DOHH2 (cell line): Measurements from ENCODE around the gene PCDHB6.
"Not testable (repeated sequence)": the region's sequence is repeated elsewhere in the genome, so short reads cannot be mapped to it uniquely, and the experiment has no call there.

ENCODE experiments used
- CTCF ChIP-seq: fragments of 200-600 bp; sonication (generic); IDR thresholded peaks from one replicate; pipeline ENCODE4 v1.5.1; 2014; ENCODE audit warnings: antibody characterized with exemption, mild to moderate bottlenecking, low read depth, low read length; ENCODE audit not compliant: poor library complexity, severe bottlenecking
- EZH2phosphoT487 ChIP-seq: fragments of 200-600 bp; sonication (generic); IDR thresholded peaks from 2 replicates; pipeline ENCODE4 v1.6.1; 2017; ENCODE audit warnings: borderline replicate concordance, mild to moderate bottlenecking, antibody characterized with exemption, low read length, moderate library complexity, mixed read lengths

- TF ChIP-seq CTCF, EZH2phosphoT487: not testable (repeated sequence)
Measured at GRCh38 chr5:141201126-141201525, 51.3 kb downstream of the PCDHB6 start.
